CD4-positive, alpha-beta T cell treated with Interleukin-15 for 1 hour (primary cell): ENCODE measurements around the gene RCAN2.

Source experiments
- DNase-seq: peaks from one replicate; pipeline ENCODE4 v3.0.0-alpha.2; 2020

The RCAN2 gene

GRCh38 chr6:46246727-46247126 lies 244.5 kb downstream of the RCAN2 start:
- no peak for DNase-seq

GRCh38 chr6:46246081-46246480 lies 245.2 kb downstream of the RCAN2 start:
- no peak for DNase-seq

GRCh38 chr6:46244670-46245069 lies 246.6 kb downstream of the RCAN2 start:
- no peak for DNase-seq

GRCh38 chr6:46243754-46244153 lies 247.5 kb downstream of the RCAN2 start:
- DNase-seq, result no peak

- DNase-seq, result no peak
Measured at GRCh38 chr6:46242921-46243320, 248.3 kb downstream of the RCAN2 start.

GRCh38 chr6:46240866-46241565 lies 250.2 kb downstream of the RCAN2 start:
- DNase-seq, result no peak

- DNase-seq, result no peak
Measured at GRCh38 chr6:46236752-46237151, 254.5 kb downstream of the RCAN2 start.

- no peak for DNase-seq
Measured at GRCh38 chr6:46235242-46235641, 256.0 kb downstream of the RCAN2 start.

GRCh38 chr6:46234700-46235099 lies 256.5 kb downstream of the RCAN2 start:
- DNase-seq, result no peak

- no peak for DNase-seq
Measured at GRCh38 chr6:46234156-46234556, 257.1 kb downstream of the RCAN2 start.

- no peak for DNase-seq
Measured at GRCh38 chr6:46233129-46233528, 258.1 kb downstream of the RCAN2 start.

GRCh38 chr6:46222286-46222685 lies 269.0 kb downstream of the RCAN2 start:
- no peak for DNase-seq

GRCh38 chr6:46221222-46221793 lies 269.9 kb downstream of the RCAN2 start:
- no peak for DNase-seq

- DNase-seq, result no peak
Measured at GRCh38 chr6:46220352-46221221, 270.7 kb downstream of the RCAN2 start.

- DNase-seq, result no peak
Measured at GRCh38 chr6:46219661-46220060, 271.6 kb downstream of the RCAN2 start.

- no peak for DNase-seq
Measured at GRCh38 chr6:46218457-46218856, 272.8 kb downstream of the RCAN2 start.

GRCh38 chr6:46217671-46218131 lies 273.5 kb downstream of the RCAN2 start:
- DNase-seq, result no peak

- no peak for DNase-seq
Measured at GRCh38 chr6:46216879-46217278, 274.4 kb downstream of the RCAN2 start.

GRCh38 chr6:46215777-46216176 lies 275.5 kb downstream of the RCAN2 start:
- no peak for DNase-seq

GRCh38 chr6:46215213-46215612 lies 276.0 kb downstream of the RCAN2 start:
- no peak for DNase-seq

GRCh38 chr6:46211917-46212316 lies 279.3 kb downstream of the RCAN2 start:
- DNase-seq, result no peak

GRCh38 chr6:46210294-46210693 lies 281.0 kb downstream of the RCAN2 start:
- no peak for DNase-seq

- no peak for DNase-seq
Measured at GRCh38 chr6:46208303-46208702, 282.9 kb downstream of the RCAN2 start.

GRCh38 chr6:46207174-46207573 lies 284.1 kb downstream of the RCAN2 start:
- no peak for DNase-seq
